8988T (cell line): ENCODE results near the gene NOG.

Experiments used
- DNase-seq: peaks from one replicate; pipeline ENCODE4 v3.0.0; 2011

The NOG gene

GRCh38 chr17:56593646-56594319, at the start of gene NOG:
Gene NOG, plus strand, starts transcription at chr17:56593699. Its CDS starts 525 bp downstream, at chr17:56594224.
- DNase-seq = peak; percentile 44

GRCh38 chr17:56545106-56545505, 48.4 kb upstream of the NOG start:
- DNase-seq = no peak

- no peak for DNase-seq
These were observed 47.6 kb upstream of the NOG start for GRCh38 chr17:56545930-56546329.

- no peak for DNase-seq
These were observed 44.8 kb upstream of the NOG start for GRCh38 chr17:56548661-56549060.

GRCh38 chr17:56549501-56549900, 44.0 kb upstream of the NOG start:
- DNase-seq = no peak

- DNase-seq = no peak
These were observed 35.8 kb upstream of the NOG start for GRCh38 chr17:56557682-56558081.

- DNase-seq = no peak
These were observed 35.4 kb upstream of the NOG start for GRCh38 chr17:56558088-56558487.

GRCh38 chr17:56570199-56570598, 23.3 kb upstream of the NOG start:
- no peak for DNase-seq

- no peak for DNase-seq
These were observed 22.0 kb upstream of the NOG start for GRCh38 chr17:56571456-56571855.

- no peak for DNase-seq
These were observed 16.2 kb upstream of the NOG start for GRCh38 chr17:56577190-56577842.

GRCh38 chr17:56577843-56578204, 15.7 kb upstream of the NOG start:
- no peak for DNase-seq

- DNase-seq = no peak
These were observed 11.6 kb upstream of the NOG start for GRCh38 chr17:56581635-56582627.

- no peak for DNase-seq
These were observed 9.7 kb upstream of the NOG start for GRCh38 chr17:56583772-56584171.

GRCh38 chr17:56587298-56587697, 6.2 kb upstream of the NOG start:
- no peak for DNase-seq

GRCh38 chr17:56592487-56593085, 913 bp upstream of the NOG start:
- DNase-seq = peak; percentile 66

GRCh38 chr17:56593086-56593645, 333 bp upstream of the NOG start:
- DNase-seq = peak; percentile 43

GRCh38 chr17:56594320-56595107, 1.0 kb downstream of the NOG start:
- DNase-seq = no peak

- DNase-seq = no peak
These were observed 1.6 kb downstream of the NOG start for GRCh38 chr17:56595108-56595418.

GRCh38 chr17:56595831-56596690, 2.6 kb downstream of the NOG start:
- no peak for DNase-seq

GRCh38 chr17:56596691-56597494, 3.4 kb downstream of the NOG start:
- DNase-seq = no peak
